ENCODE measurements around the gene GON4L.
A peak's percentile ranks its signal among the peaks of the same experiment; 100 is the strongest.
"Not testable (repeated sequence)": the region's sequence is repeated elsewhere in the genome, so short reads cannot be mapped to it uniquely, and the experiment has no call there.

The GON4L gene, protein sequence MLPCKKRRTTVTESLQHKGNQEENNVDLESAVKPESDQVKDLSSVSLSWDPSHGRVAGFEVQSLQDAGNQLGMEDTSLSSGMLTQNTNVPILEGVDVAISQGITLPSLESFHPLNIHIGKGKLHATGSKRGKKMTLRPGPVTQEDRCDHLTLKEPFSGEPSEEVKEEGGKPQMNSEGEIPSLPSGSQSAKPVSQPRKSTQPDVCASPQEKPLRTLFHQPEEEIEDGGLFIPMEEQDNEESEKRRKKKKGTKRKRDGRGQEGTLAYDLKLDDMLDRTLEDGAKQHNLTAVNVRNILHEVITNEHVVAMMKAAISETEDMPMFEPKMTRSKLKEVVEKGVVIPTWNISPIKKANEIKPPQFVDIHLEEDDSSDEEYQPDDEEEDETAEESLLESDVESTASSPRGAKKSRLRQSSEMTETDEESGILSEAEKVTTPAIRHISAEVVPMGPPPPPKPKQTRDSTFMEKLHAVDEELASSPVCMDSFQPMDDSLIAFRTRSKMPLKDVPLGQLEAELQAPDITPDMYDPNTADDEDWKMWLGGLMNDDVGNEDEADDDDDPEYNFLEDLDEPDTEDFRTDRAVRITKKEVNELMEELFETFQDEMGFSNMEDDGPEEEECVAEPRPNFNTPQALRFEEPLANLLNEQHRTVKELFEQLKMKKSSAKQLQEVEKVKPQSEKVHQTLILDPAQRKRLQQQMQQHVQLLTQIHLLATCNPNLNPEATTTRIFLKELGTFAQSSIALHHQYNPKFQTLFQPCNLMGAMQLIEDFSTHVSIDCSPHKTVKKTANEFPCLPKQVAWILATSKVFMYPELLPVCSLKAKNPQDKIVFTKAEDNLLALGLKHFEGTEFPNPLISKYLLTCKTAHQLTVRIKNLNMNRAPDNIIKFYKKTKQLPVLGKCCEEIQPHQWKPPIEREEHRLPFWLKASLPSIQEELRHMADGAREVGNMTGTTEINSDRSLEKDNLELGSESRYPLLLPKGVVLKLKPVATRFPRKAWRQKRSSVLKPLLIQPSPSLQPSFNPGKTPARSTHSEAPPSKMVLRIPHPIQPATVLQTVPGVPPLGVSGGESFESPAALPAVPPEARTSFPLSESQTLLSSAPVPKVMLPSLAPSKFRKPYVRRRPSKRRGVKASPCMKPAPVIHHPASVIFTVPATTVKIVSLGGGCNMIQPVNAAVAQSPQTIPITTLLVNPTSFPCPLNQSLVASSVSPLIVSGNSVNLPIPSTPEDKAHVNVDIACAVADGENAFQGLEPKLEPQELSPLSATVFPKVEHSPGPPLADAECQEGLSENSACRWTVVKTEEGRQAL (N-terminal part only)

DNA sequence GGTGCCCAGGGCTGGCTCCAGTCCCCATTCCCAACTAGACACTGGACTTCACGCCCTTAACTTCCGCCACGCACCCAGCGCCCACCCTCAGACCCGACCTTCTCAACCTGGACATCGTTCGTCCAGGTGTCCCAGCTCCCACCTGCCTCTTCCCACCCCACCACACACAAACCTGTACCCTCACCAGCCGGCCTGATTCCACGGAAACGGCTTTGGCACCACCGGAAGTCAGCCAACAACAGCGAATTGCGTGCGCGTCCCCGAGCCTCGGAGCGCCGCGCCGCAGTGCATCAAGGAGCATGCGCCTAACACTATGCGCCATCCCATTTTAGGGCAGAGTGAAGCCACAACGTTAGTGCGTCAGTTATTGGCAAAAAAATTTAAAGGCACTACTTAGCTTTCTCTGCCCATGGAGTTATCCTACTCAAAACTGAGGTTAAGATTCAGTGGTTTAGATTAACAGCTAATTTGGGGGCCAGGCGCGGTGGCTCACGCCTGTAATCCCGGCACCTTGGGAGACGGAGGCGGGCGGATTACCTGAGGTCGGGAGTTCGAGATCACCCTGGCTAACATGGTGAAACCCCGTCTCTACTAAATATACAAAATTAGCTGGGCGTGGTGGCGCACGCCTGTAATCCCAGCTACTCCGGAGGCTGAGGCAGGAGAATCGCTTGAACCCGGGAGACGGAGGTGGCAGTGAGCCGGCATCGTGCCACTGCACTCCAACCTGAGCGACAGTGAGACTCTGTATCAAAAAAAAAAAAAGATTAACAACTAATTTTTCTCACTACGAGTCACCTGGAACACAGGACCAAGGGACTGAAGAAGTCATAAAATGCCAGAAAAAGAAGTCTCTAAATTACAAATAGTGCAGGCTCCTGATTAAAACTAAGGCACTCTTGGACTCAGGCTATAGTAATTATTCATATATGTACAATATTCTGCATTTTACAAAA, at the start of gene GON4L:
Gene GON4L, minus strand, starts transcription at position 240 of the 956 bp plus-strand sequence. CDS start 3,434 bp downstream, outside the sequence.
- DNase-seq: peak; percentile 92

DNA sequence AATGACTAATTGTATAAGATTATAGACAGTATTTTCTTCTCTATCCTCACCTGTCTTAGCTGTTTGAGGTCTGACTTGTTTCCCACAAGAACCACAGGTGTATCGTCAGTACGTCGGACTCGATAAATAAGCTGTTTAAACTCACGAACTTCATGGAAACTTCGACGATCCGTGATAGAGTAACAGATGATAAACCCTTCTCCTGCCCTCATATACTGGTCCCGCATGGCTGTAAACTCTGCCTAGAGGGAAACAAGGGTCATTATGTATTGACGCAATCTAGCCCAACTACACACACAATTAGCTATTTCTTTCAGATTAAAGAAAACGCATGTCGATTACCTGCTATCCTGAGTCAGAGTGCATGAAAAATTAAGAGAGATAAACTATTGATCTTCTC, 47.2 kb upstream of the GON4L start:
- DNase-seq: no peak

DNA sequence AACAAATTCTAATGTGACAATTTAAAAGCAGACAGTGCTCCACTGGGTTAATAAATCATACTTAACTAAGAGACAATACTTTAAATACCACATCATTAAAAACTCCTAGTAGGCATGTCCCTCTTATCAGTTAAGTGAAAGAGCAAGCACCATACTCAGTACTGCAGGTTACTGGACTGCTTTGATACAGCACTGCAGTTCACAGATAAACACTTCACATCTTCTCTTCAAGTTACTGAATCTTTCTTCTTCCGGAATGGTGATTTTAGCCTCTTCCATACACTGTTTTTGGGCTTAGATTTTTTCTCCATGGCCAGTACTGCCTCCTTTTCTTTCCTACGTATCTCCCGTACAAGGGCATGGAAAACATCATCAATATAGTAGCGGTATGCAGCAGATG, 43.1 kb upstream of the GON4L start:
- DNase-seq: no peak

DNA sequence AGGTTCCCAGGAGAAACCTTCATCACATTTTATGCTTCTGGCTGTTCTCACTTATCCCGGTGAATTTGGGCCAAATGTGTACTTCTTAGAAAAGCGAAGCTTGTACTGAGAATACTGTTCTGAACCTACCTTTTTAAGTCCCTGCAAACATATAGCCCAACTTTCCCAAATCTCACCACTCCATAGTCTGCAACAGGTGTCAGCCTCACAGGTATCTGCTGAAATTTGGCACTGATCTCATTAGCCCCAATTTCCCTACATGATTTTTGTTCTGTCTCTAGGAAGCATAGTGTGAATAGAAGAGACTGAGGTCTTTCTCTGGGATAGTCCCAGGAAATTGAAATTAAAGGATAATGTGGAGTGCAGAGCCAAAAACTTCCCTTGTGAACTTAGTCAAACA, 42.7 kb upstream of the GON4L start:
- no peak for DNase-seq

DNA sequence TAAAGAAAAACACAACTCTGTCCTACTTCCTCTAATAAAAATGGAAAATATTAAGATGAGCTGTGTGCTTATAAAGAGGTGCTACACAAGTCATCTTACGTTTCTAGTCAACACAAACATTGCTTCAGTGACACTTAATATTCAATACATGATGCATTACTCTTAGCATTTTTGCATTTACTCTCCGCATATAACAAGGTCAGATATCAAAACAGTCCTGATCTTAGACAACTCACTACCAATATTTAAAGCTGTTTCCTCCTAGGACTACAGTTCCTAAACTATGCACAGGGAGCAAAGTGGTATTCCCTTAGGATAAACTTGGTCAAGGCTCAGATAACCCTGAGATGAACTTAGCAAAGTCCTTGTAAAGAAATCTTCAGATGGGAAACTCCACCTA, 41.9 kb upstream of the GON4L start:
- DNase-seq: no peak

DNA sequence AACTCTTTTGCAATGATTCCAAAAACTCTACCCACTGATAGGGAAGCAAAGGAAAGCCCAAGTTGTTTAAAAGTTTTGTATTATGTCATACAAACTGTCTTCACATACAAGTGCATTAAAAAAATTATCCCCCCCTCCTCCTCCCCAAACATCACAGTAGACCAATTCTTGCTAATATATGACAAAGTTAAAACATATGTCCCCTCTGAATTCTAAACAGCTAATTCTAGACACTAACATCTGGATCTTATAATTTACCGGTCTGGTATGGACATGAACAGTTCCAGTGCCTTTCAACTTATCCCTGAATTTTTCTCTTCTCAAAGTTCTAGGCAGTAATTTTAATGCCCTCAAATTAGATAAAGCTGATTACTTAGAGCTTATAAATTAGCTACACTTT, 40.7 kb upstream of the GON4L start:
- no peak for DNase-seq

DNA sequence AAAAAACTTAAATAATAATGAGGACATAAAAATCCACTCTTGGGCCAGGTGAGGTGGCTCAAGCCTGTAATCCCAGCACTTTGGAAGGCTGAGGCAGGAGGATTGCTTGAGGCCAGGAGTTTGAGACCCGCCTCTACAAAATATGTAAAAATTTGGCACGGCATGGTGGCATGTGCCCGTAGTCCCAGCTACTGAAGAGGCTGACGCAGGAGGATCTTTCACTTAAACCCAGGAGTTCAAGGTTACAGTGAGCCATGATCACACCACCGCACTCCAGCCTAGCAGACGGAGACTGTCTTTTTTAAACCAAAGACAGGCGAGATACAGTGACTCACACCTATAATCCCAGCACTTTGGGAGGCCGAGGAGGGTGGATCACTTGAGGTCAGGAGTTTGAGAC, 39.5 kb upstream of the GON4L start:
- DNase-seq: not testable (repeated sequence)

DNA sequence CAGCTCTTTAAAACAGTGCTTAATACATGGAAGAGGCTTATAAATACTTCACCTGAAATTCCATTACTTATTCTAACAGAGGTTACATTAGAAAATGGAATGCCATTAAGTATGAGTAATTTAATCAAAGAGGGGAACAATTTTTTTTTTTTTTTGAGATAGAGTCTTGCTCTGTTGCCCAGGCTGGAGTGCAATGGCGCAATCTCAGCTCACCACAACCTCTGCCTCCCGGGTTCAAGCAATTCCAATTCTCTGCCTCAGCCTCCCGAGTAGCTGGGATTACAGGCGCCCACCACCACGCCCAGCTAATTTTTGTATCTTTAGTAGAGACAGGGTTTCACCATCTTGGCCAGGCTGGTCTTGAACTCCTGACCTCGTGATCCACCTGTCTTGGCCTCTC, 38.6 kb upstream of the GON4L start:
- DNase-seq: not testable (repeated sequence)

DNA sequence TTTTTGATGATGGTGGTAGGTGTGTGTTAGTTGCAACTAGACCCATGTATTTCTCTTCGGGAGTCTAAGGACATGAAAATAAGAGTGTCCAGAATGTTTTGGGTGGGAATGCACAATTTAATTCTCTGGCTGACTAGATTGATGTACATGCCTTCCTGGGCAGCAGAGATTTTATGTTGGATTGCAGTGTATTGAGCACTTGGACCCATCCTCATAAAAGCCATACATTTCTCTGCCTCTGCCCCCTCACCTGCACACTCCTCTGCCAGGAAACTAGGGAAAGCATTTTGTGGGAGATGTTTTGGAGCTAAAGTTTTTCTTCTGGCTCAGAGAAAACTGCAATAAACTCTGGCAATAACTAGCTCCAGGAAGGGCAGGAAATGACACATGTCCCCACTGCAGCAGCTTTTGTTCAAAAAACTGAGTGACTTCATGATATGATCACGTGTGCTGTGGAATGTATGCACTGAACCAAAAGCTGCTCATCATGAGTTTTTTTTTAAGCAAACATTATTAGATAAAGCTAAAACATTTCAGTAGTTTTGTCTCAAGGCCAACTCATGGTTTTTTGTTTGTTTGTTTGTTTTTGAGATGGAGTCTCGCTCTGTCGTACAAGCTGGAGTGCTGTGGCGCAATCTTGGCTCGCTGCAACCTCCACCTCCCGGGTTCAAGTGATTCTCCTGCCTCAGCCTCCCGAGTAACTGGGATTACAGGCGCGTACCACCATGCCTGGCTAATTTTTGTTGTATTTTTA, 36.6 kb upstream of the GON4L start:
- no peak for DNase-seq

DNA sequence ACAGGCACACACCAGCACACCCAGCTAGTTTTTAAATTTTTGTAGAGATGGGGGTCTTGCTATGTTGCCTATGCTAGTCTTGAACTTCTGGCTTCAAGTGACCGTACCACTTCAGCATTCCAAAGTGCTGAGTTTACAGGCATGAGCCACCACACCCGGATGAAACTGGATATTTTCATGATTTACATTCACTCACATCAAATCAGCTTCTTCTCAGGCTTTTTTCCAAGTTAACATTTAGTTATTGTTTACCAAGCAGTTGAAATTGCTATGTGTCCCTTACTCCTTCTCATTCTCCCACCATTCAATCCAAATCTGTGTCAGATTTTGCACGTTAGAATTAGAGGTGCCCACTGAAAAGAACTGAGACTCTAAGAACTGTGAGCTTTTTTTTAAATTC, 35.8 kb upstream of the GON4L start:
- no peak for DNase-seq

DNA sequence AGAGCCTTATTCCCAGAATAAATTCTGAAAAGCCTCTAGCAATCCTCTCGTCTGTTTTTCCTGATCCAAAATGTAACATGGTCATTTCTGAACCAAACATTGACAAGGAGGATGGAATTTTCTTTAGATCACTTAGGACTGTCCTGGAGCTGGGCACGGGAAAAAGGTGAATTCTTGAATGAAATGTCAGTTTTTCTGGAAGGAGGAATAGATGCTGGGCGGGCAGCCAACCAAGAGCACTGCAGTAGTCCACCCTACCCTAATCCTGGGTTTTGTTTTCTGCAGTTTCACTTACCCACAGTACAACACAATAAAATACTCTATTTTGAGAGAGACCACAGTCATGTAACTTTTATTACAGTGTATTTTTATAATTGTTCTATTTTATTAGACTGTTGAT, 33.2 kb upstream of the GON4L start:
- DNase-seq: no peak

DNA sequence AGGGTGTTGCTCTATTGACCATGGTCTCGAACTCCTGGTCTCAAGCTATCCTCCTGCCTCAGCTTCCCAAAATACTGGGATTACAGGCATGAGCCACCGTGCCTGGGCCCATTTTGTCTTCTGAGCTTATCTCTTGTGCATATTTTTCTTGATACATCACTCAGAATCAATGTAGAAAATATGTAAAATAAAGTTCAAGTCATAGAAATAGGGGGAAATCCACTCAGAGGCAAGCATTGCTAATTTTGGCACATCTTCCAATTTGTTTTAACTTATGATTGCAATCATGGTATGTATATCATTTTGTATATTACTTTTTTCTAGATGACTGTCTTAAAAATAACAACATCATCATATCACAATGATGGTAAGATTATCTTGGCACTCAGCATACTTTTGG, 32.6 kb upstream of the GON4L start:
- DNase-seq: no peak

DNA sequence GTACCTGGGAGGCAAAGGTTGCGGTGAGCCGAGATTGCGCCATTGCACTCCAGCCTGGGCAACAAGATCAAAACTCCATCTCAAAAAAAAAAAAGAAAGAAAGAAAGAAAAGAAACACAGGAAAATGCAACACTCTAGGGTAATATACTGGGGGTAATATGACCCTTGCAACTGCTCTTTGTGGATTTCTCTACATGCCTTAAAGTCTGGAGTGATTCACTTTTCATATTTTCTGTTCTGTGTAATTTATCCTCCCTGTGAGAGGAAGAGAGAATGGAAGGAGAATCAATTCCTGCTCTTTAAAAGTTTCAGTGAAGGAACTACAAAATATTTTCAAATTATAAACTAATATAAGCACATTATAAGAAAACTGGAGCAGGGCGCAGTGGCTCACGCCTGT, 31.5 kb upstream of the GON4L start:
- DNase-seq: no peak

DNA sequence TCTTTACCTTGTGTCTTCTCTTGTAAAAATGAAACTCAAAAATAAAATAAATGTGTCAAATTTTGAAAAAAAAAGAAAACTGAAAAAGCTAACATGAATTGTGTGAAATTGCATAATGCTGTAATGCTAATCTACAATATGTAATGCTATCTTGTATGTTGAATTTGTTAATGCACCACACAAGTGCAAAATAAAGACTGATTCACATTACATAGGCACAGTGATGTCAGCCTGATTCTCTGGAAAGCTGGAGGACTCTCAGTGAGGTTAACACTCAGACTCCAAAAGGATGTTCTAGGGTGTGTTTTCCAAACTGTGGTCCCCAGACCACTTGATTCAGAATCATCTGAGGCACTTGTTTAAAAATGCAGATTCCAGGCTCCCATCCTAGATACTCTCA, 28.0 kb upstream of the GON4L start:
- no peak for DNase-seq

DNA sequence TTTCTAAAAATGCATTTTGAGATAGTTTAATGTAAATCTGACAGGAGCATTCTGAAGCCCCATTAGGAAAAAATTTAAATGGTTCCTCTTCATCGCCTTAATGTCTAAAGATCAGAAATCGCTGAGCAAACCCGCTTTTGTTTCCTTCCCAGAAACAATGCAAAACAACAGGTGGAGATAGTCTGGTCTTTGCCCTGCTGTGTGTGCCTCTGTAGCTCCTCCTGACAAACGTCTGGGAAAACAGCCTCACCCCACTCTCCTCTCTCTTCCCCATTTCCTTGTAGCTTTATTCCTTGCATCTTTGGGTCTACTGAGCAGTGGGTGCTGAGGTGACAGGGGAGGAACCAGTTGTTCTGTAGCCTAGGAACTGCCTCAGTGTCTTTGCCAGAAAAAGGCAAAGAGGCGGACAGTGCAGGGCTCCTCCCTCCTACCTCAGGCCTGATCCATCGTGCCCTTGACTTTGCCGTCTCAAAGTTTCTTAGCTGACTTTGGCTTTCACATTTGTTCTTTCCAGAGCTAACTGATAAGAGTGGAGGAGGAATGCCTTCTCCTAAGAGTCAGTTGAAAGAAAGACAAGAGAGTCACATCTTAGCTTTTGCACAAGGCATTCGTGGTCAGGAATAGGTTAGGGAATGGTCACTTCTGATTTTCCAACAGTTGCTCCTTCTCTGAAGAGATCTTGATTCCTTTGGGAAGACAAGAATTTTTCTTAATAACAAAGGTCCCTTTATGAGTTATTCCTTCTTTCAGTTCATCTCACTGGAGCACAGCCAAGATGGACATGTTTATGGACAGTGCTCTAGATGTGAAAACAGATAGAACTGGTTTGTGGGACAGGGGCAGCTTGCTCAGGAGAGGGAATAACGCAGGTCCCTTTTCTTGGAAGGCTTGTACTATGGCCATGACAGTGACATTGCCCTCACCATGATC, 27.3 kb upstream of the GON4L start:
- no peak for DNase-seq

DNA sequence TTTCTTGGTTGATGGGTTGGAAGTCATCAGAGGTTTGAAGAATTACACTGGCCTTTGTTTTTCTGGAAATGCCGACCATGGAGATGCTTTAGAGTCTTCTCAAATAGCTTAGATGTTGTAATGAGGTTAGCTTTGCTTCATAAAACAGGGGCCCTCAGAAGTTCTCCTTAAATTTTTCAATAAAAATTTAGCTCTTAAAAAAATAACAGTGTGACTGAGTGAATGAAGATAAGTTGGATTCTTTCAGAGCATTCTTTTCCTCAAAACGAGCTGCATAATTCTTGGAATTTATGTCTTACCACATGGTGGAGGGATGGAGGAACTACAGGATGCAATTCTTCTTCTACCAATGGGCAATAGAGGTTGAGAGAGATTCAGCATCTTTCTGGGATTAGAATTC, 25.8 kb upstream of the GON4L start:
- no peak for DNase-seq

DNA sequence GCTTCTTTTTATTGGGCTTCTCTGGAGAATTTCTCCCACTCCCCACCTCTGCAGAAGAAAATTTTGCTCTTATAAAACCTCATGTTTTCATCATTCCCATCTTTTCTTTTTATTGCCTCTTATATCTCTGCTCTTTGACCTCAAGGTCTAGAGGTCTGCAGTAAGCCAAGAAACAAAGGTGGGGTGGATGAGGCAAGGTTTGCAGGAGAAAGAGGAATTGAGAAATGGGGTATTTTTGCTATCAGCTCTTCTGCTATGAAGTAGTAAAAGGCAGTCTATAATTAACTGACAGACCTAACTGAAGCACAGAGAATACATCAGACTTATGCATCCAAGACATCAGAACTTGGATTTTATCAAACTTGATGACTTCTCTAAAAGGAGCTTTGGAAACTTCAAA, 25.2 kb upstream of the GON4L start:
- DNase-seq: no peak

DNA sequence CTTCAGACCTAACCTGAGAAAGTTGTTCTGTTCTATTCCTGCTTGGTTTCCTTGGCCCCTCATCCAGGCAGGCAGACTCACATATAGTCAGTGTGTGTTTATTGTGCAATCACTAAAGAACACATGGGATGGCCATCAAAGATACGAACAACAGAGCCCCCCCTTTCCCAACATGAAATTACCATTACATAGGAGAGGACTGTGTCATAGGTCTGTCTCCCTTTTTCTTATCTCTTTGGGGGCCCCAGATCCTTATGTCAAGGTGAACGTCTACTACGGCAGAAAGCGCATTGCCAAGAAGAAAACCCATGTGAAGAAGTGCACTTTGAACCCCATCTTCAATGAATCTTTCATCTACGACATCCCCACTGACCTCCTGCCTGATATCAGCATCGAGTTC, 23.9 kb upstream of the GON4L start:
- DNase-seq: no peak

DNA sequence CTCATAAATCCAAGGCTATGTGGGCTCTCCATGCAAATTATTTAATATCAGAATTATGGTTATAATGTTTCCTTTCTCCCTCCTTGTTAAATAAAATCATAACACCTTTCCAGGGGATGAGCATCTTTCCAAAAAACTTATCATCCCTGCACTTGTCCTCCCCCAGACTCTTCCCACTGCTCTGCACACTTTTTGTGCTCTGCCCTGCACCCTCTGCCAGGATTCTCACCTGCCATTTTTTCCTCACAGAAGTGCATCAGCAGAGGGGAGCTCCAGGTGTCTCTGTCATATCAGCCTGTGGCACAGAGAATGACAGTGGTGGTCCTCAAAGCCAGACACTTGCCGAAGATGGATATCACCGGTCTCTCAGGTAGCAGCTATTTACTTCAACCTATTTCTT, 23.2 kb upstream of the GON4L start:
- no peak for DNase-seq

DNA sequence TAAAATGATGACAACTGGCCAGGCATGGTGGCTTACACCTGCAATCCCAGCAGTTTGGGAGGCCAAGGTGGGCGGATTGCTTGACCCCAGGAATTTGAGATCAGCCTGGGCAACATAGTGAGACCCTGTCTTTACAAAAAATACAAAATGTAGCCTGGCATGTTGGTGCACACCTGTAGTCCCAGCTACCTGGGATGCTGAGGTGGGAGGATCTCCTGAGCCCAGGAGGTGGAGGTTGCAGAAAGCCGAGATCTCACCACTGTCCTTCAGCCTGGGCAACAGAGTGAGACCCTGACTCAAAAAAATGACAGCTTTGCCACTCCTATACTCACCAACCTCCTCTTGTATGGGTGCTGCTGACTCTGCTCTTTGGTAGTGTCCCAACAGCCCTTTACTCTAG, 20.9 kb upstream of the GON4L start:
- no peak for DNase-seq
